Omental fat pad (tissue), 4 donors: ENCODE results near the gene BRICD5. TPM values are rescaled to one million over a fixed set of nuclear protein-coding genes. Genes with fewer than 3 reads are reported as not detected.

ENCODE experiments used
- ATAC-seq: fragments of 150-250 bp; one replicate; pipeline ENCODE4 v1.9.1; 2016; ENCODE audit warnings: mild to moderate bottlenecking, moderate library complexity; ENCODE audit not compliant: low FRiP score
- DNase-seq: peaks from one replicate; pipeline ENCODE4 v3.0.0-alpha.2; 2019; ENCODE audit warnings: low spot score
- total RNA-seq, 4 donors: library from RNA; depleted of rRNA; stranded (reverse); fragments of >200 nt; gene quantifications; one replicate each; pipeline ENCODE4 v1.1.0, GENCODE V29; 2016
- TF ChIP-seq, protein P1 (sequence below), 3 donors: fragments of 450-650 bp; IDR thresholded peaks; one replicate each; pipeline ENCODE4 v1.5.1; 2016 to 2017; ENCODE audit warnings: antibody characterized with exemption in 3 of 3, mild to moderate bottlenecking in 3 of 3, moderate library complexity in 2 of 3

BRICD5 gene
- total RNA-seq, 4 donors from 2014 or later = 1.5 to 10.1 (median 4.3) TPM

DNA sequence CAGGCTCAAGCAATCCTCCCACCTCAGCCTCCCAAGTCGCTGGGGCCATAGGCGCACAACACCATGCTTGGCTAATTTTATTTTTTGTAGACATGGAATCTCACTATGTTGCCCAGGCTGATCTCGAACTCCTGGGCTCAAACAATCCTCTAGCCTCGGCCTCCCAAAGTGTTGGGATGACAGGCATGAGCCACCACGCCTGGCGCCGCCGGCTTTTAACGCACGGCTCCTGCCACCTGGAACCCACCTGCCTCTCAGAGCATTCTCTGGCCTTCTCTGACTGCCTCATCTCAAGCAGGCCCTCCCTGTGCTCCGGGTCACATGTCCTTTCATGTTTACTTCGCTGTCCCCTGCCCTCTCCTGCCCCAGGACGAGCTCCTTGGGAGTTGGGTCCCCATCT, 24.6 kb downstream of the BRICD5 start:
- DNase-seq (no peak), ATAC-seq (no peak)
- TF ChIP-seq, protein P1, sequence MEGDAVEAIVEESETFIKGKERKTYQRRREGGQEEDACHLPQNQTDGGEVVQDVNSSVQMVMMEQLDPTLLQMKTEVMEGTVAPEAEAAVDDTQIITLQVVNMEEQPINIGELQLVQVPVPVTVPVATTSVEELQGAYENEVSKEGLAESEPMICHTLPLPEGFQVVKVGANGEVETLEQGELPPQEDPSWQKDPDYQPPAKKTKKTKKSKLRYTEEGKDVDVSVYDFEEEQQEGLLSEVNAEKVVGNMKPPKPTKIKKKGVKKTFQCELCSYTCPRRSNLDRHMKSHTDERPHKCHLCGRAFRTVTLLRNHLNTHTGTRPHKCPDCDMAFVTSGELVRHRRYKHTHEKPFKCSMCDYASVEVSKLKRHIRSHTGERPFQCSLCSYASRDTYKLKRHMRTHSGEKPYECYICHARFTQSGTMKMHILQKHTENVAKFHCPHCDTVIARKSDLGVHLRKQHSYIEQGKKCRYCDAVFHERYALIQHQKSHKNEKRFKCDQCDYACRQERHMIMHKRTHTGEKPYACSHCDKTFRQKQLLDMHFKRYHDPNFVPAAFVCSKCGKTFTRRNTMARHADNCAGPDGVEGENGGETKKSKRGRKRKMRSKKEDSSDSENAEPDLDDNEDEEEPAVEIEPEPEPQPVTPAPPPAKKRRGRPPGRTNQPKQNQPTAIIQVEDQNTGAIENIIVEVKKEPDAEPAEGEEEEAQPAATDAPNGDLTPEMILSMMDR (IDR thresholded peaks at IDR 0.05) = no peak

DNA sequence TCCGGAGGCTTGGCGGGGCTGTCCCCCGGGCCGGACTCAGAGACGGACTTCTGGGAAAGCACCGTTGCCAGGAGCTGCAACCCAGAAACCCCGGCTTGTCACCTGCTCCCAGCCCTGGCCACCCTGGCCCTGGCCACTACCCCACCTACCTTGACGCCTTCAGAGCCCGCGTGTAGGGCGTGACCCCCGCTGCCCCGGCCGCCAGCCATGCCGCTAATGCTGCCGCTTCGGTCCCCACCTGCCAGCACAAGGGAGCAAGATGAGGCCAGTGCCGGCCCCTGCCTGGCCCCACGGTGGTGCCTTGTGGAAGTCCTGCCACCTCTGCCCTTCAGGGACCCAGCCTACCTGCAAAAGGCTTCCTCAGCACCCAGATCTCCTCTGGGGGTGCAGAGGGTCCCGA, 25.7 kb downstream of the BRICD5 start:
- ATAC-seq = no peak
- DNase-seq = no peak
- TF ChIP-seq, protein P1 (IDR thresholded peaks at IDR 0.05) = no peak

DNA sequence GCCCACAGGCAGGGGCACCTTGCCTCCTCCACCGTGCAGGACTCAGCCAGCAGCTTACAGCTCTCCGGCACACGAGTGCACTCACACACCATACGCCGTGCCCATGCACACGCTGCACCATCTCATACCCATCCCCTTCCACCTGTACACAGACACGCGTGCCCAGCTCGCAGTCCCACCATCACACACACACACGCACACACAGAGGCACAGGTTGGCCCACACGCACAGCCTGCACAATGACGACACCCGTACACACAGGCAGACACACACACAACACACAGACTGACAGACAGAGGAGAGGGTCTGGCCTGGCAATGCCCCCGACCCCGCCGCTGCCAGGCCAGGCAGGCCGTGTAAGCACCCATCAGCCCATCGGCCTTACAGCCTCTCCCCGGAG, 26.3 kb downstream of the BRICD5 start:
- TF ChIP-seq, protein P1 (IDR thresholded peaks at IDR 0.05) = no peak
- DNase-seq (no peak), ATAC-seq (no peak)

DNA sequence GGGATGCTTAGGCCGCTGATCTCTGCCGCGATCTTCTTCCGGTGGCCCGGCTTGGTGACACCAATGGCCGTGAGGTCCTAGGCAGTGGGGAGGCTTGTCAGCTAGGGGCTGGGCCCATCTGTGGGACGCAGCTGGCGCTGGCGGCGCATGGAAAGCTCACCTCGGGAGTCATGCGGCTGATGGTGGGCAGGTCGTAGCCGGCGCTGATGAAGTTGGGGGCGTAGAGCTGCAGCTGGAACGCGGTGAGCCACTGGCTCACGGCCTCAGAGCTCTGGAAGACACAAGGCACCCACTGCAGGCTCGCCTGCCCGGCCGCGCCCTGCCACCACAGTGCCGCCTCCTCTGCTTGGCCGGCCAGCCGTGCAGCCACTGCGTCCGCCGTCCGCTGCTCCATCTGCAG, 27.0 kb downstream of the BRICD5 start:
- TF ChIP-seq, protein P1 (IDR thresholded peaks at IDR 0.05) = no peak
- no peak for DNase-seq
- ATAC-seq = no peak

DNA sequence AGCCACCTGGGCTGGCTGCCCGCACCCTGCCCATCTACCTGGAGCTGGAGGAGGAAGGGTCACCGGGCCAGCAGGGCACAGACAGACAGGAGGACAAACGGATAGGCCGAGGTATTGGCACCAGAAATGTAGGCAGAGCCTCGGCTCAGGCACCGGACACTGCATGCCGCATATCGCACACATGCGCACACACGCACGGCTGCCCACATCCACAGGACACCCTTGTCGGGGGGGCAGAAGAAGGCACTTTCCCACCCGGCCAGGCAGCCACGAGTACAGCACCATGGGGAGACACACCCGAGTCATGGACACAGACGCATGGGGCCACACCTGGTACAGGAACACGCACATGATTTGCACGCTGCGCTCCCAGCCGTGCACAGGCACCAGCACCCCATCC, 28.7 kb downstream of the BRICD5 start:
- DNase-seq = no peak

DNA sequence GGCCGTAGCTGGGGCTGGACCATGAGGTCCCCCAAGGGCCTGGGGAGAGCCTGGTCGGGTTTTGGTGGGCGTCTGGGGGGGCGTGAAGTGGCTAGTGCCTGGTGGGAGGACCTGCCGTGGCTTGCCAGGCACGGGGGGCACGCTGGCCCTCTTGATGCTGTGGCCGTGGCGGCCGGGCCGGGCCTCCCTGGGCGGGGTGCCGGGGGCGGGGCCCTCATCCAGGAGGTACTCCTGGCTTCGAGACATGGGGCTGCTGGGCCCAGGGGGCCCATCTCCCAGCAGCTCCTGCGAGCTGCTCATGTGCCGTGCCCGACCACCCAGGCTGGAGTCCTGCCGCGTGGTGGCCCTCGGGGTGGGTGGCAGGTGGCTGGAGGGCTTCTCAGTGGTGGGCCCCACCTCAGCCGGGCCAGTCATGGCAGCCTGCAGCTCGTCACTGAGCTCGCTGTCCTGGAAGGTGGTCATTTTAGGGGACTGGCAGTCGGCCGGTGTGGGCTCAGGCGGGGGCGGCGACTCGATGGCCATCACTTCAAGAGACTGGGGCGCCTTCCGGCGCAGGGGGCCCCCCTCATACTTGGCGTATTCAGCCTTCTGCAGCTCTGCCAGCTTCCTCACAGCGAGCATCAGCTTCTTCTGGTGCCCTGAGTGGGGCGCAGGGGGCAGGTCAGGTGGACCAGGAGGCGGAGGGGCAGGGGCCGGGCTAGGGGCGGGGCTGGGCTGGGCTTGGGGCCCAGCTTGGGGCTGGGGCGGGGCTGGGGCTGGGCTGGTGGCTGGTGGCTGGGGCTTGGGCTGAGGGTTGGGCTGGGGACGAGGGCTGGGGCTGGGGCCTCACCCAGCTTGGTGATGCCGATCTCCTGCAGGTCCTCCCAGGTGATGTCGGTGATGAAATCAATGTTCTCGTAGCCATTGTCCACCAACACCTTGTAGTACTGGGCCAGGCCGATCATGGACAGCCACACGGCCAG, 29.4 kb downstream of the BRICD5 start:
- TF ChIP-seq, protein P1 (IDR thresholded peaks at IDR 0.05) = no peak
- DNase-seq (no peak), ATAC-seq (no peak)

More for the DNA sequence above, 28.7 kb downstream of the BRICD5 start:
- TF ChIP-seq, protein P1 (IDR thresholded peaks at IDR 0.05) = no peak
- ATAC-seq = no peak

DNA sequence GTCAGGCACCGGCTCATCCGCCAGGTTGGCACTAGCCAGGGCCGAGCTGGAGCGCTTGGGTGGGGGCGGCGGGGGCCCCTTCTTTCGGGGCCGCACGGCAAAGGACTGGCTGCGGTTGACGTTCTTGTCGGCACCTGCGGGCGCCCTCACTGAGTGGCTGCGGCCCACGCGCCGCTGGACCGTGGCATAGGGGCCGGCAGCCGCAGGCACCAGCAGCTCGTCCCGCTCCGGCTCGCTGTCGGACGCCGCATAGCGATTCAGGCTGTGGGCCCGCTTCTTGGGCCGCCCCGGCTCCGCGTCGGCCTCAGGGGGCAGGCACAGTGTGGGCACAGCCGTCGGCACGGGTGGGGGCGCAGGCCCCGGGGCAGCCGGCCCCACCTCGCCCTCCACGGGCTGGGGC, 30.2 kb downstream of the BRICD5 start:
- TF ChIP-seq, protein P1 (IDR thresholded peaks at IDR 0.05) = no peak
- DNase-seq (no peak), ATAC-seq (no peak)
